Stimulated activated CD8-positive, alpha-beta memory T cell treated with anti-CD3 and anti-CD28 coated beads, Interleukin-15, amount 100 ng/mL, for 48 hours (primary cell): ENCODE measurements around the gene MYADML2.
A peak's percentile ranks its signal among the peaks of the same experiment; 100 is the strongest.

Experiments used
- DNase-seq, 2 donors: peaks; one replicate each; pipeline ENCODE4 v3.0.0-alpha.2; 2020; ENCODE audit warnings: low read depth in 2 of 2

MYADML2 gene

GRCh38 chr17:81939218-81939617 lies 7.8 kb downstream of the MYADML2 start:
- no peak for DNase-seq

- no peak for DNase-seq
Observed at GRCh38 chr17:81935709-81936084, 11.3 kb downstream of the MYADML2 start.

GRCh38 chr17:81934850-81935708 lies 12.0 kb downstream of the MYADML2 start:
- no peak for DNase-seq

GRCh38 chr17:81934098-81934757 lies 12.8 kb downstream of the MYADML2 start:
- no peak for DNase-seq

- DNase-seq, result no peak
Observed at GRCh38 chr17:81933178-81933699, 13.8 kb downstream of the MYADML2 start.

- no peak for DNase-seq
Observed at GRCh38 chr17:81932333-81932983, 14.6 kb downstream of the MYADML2 start.

- DNase-seq, result no peak
Observed at GRCh38 chr17:81931557-81932332, 15.3 kb downstream of the MYADML2 start.

GRCh38 chr17:81931189-81931556 lies 15.9 kb downstream of the MYADML2 start:
- DNase-seq, result no peak

- no peak for DNase-seq
Observed at GRCh38 chr17:81930142-81931125, 16.6 kb downstream of the MYADML2 start.

- DNase-seq, result no peak
Observed at GRCh38 chr17:81929253-81930141, 17.5 kb downstream of the MYADML2 start.

- DNase-seq, result no peak
Observed at GRCh38 chr17:81928544-81929252, 18.3 kb downstream of the MYADML2 start.

- peak; percentile 83 to 87 for DNase-seq
Observed at GRCh38 chr17:81927653-81928543, 19.1 kb downstream of the MYADML2 start, which contains the start of gene MAFG. Gene MAFG (minus strand): TSS chr17:81927735. CDS start chr17:81923185, 4,550 bp downstream.

- no peak for DNase-seq
Observed at GRCh38 chr17:81927152-81927652, 19.8 kb downstream of the MYADML2 start.

GRCh38 chr17:81926451-81927151 lies 20.4 kb downstream of the MYADML2 start:
- peak; percentile 43 to 54 for DNase-seq

GRCh38 chr17:81925860-81926450 lies 21.1 kb downstream of the MYADML2 start:
- DNase-seq, result no peak
